LNCaP clone FGC (cell line): ENCODE data around the gene OR51E1.

ENCODE experiments used
- DNase-seq: peaks from one replicate; pipeline ENCODE4 v3.0.0-alpha.2; 2011; ENCODE audit warnings: low read depth
- H3K4me3 ChIP-seq: 2 replicates; pipeline ENCODE4 v1.5.1; 2011; ENCODE audit warnings: mild to moderate bottlenecking, low read depth, low read length, control low read depth
- TF ChIP-seq, protein P1 (sequence below): IDR thresholded peaks from 2 replicates; pipeline ENCODE4 v1.5.1; 2012; ENCODE audit warnings: mild to moderate bottlenecking; ENCODE audit not compliant: control insufficient read depth, insufficient read depth; ENCODE audit errors: extremely low read depth

OR51E1 gene

DNA sequence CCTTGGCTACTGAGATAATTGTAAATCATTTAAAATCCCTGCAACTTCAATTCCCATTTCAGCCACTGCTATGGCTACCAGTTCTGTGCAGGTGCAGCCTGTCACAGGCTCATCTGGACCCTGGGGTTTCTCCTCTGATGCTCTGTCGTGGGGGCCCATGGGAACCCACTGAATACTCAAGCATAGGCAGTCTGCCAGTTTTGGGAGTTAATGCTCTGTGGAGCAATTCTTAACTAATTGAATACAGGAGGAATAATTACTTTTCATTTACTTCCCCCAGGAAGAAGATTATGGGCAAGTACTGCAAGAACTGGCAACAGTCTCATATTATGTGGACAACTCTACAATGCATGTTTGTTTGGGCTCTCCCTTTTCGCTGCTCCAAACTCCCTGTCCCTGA lies 28.0 kb downstream of the OR51E1 start:
- DNase-seq, result no peak
- H3K4me3 ChIP-seq, result no peak overlapping the region
- TF ChIP-seq, protein P1, sequence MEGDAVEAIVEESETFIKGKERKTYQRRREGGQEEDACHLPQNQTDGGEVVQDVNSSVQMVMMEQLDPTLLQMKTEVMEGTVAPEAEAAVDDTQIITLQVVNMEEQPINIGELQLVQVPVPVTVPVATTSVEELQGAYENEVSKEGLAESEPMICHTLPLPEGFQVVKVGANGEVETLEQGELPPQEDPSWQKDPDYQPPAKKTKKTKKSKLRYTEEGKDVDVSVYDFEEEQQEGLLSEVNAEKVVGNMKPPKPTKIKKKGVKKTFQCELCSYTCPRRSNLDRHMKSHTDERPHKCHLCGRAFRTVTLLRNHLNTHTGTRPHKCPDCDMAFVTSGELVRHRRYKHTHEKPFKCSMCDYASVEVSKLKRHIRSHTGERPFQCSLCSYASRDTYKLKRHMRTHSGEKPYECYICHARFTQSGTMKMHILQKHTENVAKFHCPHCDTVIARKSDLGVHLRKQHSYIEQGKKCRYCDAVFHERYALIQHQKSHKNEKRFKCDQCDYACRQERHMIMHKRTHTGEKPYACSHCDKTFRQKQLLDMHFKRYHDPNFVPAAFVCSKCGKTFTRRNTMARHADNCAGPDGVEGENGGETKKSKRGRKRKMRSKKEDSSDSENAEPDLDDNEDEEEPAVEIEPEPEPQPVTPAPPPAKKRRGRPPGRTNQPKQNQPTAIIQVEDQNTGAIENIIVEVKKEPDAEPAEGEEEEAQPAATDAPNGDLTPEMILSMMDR, result no peak

DNA sequence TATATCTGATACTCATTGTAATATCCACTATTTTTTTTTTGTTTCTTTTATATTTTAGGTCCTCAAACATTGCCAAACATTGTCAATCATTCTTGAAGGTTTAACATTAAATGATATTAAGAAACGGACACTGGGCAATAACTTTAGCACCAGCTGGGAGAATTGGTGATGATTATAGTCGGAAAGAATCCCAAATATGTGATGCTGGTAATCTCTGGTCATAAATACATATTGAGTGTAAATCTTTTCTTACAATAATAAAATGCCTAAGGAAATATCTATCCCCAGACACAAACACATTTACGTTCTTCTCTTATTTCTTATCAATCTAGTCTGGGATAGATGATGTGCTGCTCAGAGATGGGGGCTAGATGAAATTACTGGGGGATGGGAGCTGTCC lies 28.7 kb downstream of the OR51E1 start:
- DNase-seq, result no peak
- H3K4me3 ChIP-seq, result no peak overlapping the region
- TF ChIP-seq, protein P1, result no peak

DNA sequence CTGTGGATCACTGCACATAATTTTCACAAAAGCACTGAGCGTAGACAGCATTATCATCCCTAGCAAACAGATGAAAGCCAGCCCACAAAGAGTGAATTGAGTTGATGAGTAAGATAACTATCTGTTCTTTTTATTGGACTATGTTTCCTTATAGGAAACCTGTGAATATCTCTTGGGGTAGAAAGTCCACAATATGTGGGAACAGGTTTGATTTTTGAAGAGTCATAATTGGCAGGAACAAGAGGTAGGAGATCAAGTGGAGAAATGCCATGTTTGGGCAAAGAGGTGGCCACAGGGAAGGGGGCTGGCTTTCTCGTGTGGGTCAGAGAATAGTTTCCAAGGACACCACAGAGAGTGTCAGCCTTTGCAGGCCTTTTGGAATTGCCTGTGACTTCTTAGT lies 30.0 kb downstream of the OR51E1 start:
- TF ChIP-seq, protein P1, result no peak
- no peak overlapping the region for H3K4me3 ChIP-seq
- peak; percentile 95 for DNase-seq

DNA sequence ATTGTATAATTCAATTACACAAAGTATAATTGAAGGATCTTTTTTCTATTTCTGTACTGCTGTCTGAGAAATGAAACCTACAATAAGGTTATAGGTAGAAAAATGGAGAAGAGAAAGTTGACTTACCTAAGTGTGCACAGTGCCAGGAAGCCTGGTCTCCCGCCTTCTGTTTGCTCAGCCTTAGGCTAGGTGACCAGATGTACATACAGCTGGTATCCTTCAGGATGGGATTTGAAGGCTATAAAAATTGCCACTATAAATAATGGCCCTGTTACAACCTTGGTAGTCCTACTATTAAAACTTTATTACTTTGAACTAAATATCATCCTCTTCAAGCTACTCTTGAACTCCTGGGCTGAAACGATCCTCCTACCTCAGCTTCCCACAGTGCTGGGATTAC lies 34.2 kb downstream of the OR51E1 start:
- H3K4me3 ChIP-seq, result no peak overlapping the region
- TF ChIP-seq, protein P1, result no peak
- peak; percentile 99 for DNase-seq

DNA sequence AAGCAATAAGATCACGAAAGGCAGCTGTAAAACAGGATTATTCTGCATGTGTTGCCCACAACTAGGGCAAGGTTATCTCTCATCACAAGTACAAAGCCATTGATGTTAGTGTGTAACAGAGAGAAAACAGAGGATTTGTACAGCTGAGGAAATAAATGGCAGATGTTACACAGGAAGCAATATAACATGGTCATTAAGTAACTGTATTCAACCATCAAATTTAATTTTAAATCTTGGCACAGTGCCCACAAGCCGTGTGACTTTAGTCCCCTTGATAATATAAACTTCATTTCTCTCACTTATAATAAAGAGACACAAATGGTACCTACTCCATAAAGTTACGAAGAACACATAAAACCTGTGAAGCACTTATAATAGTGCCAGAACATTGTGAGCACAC lies 36.6 kb downstream of the OR51E1 start:
- H3K4me3 ChIP-seq, result no peak overlapping the region
- TF ChIP-seq, protein P1, result no peak
- DNase-seq, result no peak

DNA sequence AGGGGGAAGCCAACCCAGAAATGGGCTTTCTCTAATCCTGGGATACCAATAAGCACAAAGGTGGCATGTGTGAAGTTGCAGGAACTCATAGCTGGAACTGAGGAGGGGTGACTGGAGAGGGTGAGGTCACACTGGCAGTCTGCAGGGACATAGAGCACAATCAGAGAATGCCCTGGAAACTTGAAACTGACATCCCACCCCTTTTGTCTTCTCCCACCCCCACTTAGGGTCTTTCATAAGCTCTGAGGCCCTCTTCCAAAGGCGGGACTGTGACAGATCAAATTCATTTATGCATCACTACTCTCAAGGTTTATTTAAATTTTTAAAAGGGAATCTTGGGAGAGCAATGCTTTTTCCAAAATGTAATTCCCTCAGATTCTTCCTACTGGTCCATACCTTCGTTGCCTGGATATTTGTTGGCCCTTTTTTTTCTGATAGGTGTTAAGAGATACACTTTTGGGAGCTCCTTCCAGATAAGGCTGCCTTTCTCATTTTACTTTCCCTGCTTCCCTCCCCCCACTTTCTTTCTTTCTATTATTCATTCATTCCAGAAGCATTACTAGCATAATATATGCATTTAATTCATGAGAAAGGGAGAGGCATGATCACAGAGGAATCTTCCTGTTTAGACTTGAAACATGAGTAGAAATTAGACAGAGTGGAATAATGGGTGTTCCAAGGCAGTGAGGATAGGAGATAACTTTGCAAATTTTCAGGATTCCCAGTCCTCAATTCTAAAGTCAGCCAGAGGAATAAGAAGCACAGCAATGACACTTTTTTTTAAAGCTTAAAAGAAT lies 39.0 kb downstream of the OR51E1 start:
- TF ChIP-seq, protein P1, result no peak
- H3K4me3 ChIP-seq, result no peak overlapping the region
- no peak for DNase-seq
